LNCaP clone FGC (cell line): Measurements from ENCODE around the gene SUN1.

Experiments used
- DNase-seq: peaks from one replicate; pipeline ENCODE4 v3.0.0-alpha.2; 2011; ENCODE audit warnings: low read depth
- H3K4me3 ChIP-seq: 2 replicates; pipeline ENCODE4 v1.5.1; 2011; ENCODE audit warnings: mild to moderate bottlenecking, low read depth, low read length, control low read depth
- CTCF ChIP-seq: IDR thresholded peaks from 2 replicates; pipeline ENCODE4 v1.5.1; 2012; ENCODE audit warnings: mild to moderate bottlenecking; ENCODE audit not compliant: control insufficient read depth, insufficient read depth; ENCODE audit errors: extremely low read depth

The SUN1 gene

GRCh38 chr7:863106-863505 is 30.8 kb downstream of the SUN1 start:
- H3K4me3 ChIP-seq = no peak overlapping the region
- TF ChIP-seq CTCF = no peak
- DNase-seq = no peak

GRCh38 chr7:865921-866320 is 33.6 kb downstream of the SUN1 start:
- H3K4me3 ChIP-seq = no peak overlapping the region
- no peak for TF ChIP-seq CTCF
- DNase-seq = no peak

GRCh38 chr7:867001-867405 is 34.7 kb downstream of the SUN1 start:
- TF ChIP-seq CTCF = no peak
- H3K4me3 ChIP-seq = peak overlapping the region; percentile 45
- peak; percentile 84 for DNase-seq

GRCh38 chr7:867406-868188 is 35.3 kb downstream of the SUN1 start:
- peak; percentile 64 for DNase-seq
- TF ChIP-seq CTCF = no peak
- H3K4me3 ChIP-seq = peak overlapping the region; percentile 45

- no peak for DNase-seq
- peak overlapping the region; percentile 45 for H3K4me3 ChIP-seq
- no peak for TF ChIP-seq CTCF
Measured at GRCh38 chr7:868189-868486, 35.9 kb downstream of the SUN1 start.

GRCh38 chr7:869348-869747 is 37.1 kb downstream of the SUN1 start:
- no peak for DNase-seq
- H3K4me3 ChIP-seq = no peak overlapping the region
- no peak for TF ChIP-seq CTCF
